Measurements from ENCODE around the gene PRKAG1.

GRCh38 chr12:49041881-49042484 is 23.4 kb upstream of the PRKAG1 start:
- no peak for TF ChIP-seq CTCF (IDR thresholded peaks at IDR 0.05; ENCODE audit: low read length)
- TF ChIP-seq EZH2 (IDR thresholded peaks at IDR 0.05; ENCODE audit: borderline replicate concordance, low read length) = no peak
